Endodermal cell (in vitro differentiated cells): ENCODE data around the gene MAN1A2. TPM values are rescaled to one million over a fixed set of nuclear protein-coding genes. Genes with fewer than 3 reads are reported as not detected.
"Not testable (repeated sequence)": the region's sequence is repeated elsewhere in the genome, so short reads cannot be mapped to it uniquely, and the experiment has no call there.

Experiments used
- DNase-seq: peaks from one replicate; pipeline ENCODE4 v3.0.0-alpha.2; 2017
- H3K27ac ChIP-seq: 2 replicates; pipeline ENCODE4 v1.5.1; 2013; ENCODE audit warnings: mild to moderate bottlenecking, low read depth, low read length, moderate library complexity
- H3K27me3 ChIP-seq: 2 replicates; pipeline ENCODE4 v1.6.1; 2013; ENCODE audit warnings: mild to moderate bottlenecking, low read length, moderate library complexity; ENCODE audit not compliant: insufficient read depth, control insufficient read depth, poor library complexity, severe bottlenecking
- H3K36me3 ChIP-seq: 2 replicates; pipeline ENCODE4 v1.7.0; 2013; ENCODE audit warnings: mild to moderate bottlenecking, low read length, moderate library complexity; ENCODE audit not compliant: control insufficient read depth, insufficient read depth
- H3K4me1 ChIP-seq: one replicate; pipeline ENCODE4 v1.7.0; 2013; ENCODE audit warnings: low read length; ENCODE audit not compliant: control insufficient read depth, insufficient read depth
- H3K4me3 ChIP-seq: 2 replicates; pipeline ENCODE4 v1.5.1; 2013; ENCODE audit warnings: mild to moderate bottlenecking, low read length, moderate library complexity
- H3K9ac ChIP-seq: 2 replicates; pipeline ENCODE4 v1.6.1; 2013; ENCODE audit warnings: mild to moderate bottlenecking, low read length, moderate library complexity; ENCODE audit not compliant: poor library complexity, severe bottlenecking; ENCODE audit errors: extremely low read depth
- H3K9me3 ChIP-seq: 2 replicates; pipeline ENCODE4 v1.6.1; 2013; ENCODE audit warnings: mild to moderate bottlenecking, low read length, moderate library complexity; ENCODE audit not compliant: control insufficient read depth
- H3K27ac Mint-ChIP-seq: 2 replicates; pipeline ENCODE4 v1.8.0; 2020; ENCODE audit warnings: mixed read lengths
- H3K27me3 Mint-ChIP-seq: 2 replicates; pipeline ENCODE4 v1.8.0; 2021; ENCODE audit warnings: mild to moderate bottlenecking, mixed read lengths; ENCODE audit not compliant: insufficient read depth
- H3K36me3 Mint-ChIP-seq: 2 replicates; pipeline ENCODE4 v1.8.0; 2020; ENCODE audit warnings: low read depth, mixed read lengths
- H3K4me1 Mint-ChIP-seq: 2 replicates; pipeline ENCODE4 v1.8.0; 2020; ENCODE audit warnings: mixed read lengths
- H3K4me3 Mint-ChIP-seq: 2 replicates; pipeline ENCODE4 v1.8.0; 2020; ENCODE audit warnings: mild to moderate bottlenecking, moderate library complexity, mixed read lengths
- H3K9me3 Mint-ChIP-seq: 2 replicates; pipeline ENCODE4 v1.8.0; 2020; ENCODE audit warnings: mild to moderate bottlenecking, mixed read lengths
- CTCF ChIP-seq: fragments of 200-600 bp; sonication (generic); conservative IDR thresholded peaks from 2 replicates; pipeline ENCODE4 v1.5.0; 2021; ENCODE audit warnings: antibody characterized with exemption, mild to moderate bottlenecking
- WGBS, 2 experiments: methylation state at CpG; one replicate each; pipeline versions ENCODE4 v1.1.5 to v1.1.7; 2013; ENCODE audit warnings: missing lambda C conversion rate in 2 of 2, mixed read lengths in 1 of 2; ENCODE audit not compliant: insufficient coverage in 1 of 2, insufficient read length in 1 of 2; 5-methylcytosine and 5-hydroxymethylcytosine counted together
- total RNA-seq, 2 donors: library from RNA; stranded (reverse); fragmentation: NEBNext Ultra II Directional in 1 of 2; extraction: Animal tissue kit (Norgen Biotek cat#: 25700) in 1 of 2; gene quantifications; 2 replicates in 1 of 2; 3 replicates in 1 of 2; pipeline ENCODE4 v1.2.1, GENCODE V29; 2021

Gene MAN1A2
- total RNA-seq, 2 donors from 2014 or later: 33.3 to 40.9 TPM

DNA sequence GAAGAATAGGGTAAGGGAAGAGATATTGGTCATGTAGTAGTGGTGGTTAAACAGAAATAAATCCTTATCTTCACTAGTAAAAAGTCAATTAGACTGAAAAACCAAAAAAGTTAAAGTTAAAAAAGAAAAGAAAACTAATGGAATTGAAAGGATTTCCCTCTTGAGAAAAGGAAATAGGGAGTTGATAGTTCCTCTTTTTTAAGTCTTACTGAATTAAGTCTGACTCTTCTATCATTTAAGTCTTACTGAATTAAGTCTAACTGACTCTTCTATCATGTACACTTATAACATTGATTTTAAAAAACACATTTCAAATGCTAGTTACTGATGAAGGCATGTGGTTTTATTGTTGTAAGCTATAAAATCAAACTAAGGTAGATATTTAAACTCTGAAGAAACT is 189.1 kb downstream of the MAN1A2 start:
- no peaks in the 10 kb centered on the region for H3K36me3 ChIP-seq
- no peak for TF ChIP-seq CTCF
- Mint-ChIP-seq H3K36me3 (peaks cover 2% of the 10 kb centered on the region), H3K4me3 (no peak overlapping the region), H3K27ac (no peak overlapping the region), H3K4me1 (no peaks in the 10 kb centered on the region), H3K9me3 (peaks cover 30% of the 10 kb centered on the region), H3K27me3 (peaks cover 20% of the 10 kb centered on the region)
- H3K27me3 ChIP-seq: no peaks in the 10 kb centered on the region
- H3K9me3 ChIP-seq: no peaks in the 10 kb centered on the region
- H3K4me3 ChIP-seq: no peak overlapping the region
- H3K9ac ChIP-seq: no peak overlapping the region
- no peak overlapping the region for H3K27ac ChIP-seq
- no peaks in the 10 kb centered on the region for H3K4me1 ChIP-seq
- no peak for DNase-seq

GRCh38 chr1:117556976-117557375 is 189.7 kb downstream of the MAN1A2 start:
- Mint-ChIP-seq H3K27me3 (peaks cover 20% of the 10 kb centered on the region), H3K4me1 (peaks cover 4% of the 10 kb centered on the region), H3K27ac (no peak overlapping the region), H3K36me3 (peaks cover 2% of the 10 kb centered on the region), H3K9me3 (peaks cover 30% of the 10 kb centered on the region), H3K4me3 (no peak overlapping the region)
- H3K9ac ChIP-seq: no peak overlapping the region
- no peaks in the 10 kb centered on the region for H3K4me1 ChIP-seq
- no peaks in the 10 kb centered on the region for H3K27me3 ChIP-seq
- no peak overlapping the region for H3K27ac ChIP-seq
- TF ChIP-seq CTCF: no peak
- no peak overlapping the region for H3K4me3 ChIP-seq
- no peaks in the 10 kb centered on the region for H3K36me3 ChIP-seq
- no peak for DNase-seq
- no peaks in the 10 kb centered on the region for H3K9me3 ChIP-seq

GRCh38 chr1:117558451-117558850 is 191.2 kb downstream of the MAN1A2 start:
- not testable (repeated sequence) for H3K4me1 ChIP-seq, H3K36me3 ChIP-seq, H3K9ac ChIP-seq, H3K36me3 Mint-ChIP-seq, DNase-seq, H3K4me3 Mint-ChIP-seq, H3K27ac ChIP-seq, H3K4me1 Mint-ChIP-seq, H3K9me3 ChIP-seq, H3K27me3 ChIP-seq, H3K4me3 ChIP-seq, H3K27ac Mint-ChIP-seq
- Mint-ChIP-seq H3K27me3 (peaks cover 31% of the 10 kb centered on the region), H3K9me3 (peaks cover 27% of the 10 kb centered on the region)

GRCh38 chr1:117559139-117559538 is 191.9 kb downstream of the MAN1A2 start:
- no peak overlapping the region for H3K9ac ChIP-seq
- H3K4me1 Mint-ChIP-seq: peaks cover 9% of the 10 kb centered on the region
- H3K4me1 ChIP-seq: no peaks in the 10 kb centered on the region
- no peak overlapping the region for H3K27ac Mint-ChIP-seq
- H3K4me3 Mint-ChIP-seq: no peak overlapping the region
- H3K36me3 ChIP-seq: no peaks in the 10 kb centered on the region
- peaks cover 36% of the 10 kb centered on the region for H3K27me3 Mint-ChIP-seq
- no peak for TF ChIP-seq CTCF
- H3K27me3 ChIP-seq: no peaks in the 10 kb centered on the region
- no peak for DNase-seq
- H3K9me3 Mint-ChIP-seq: peaks cover 27% of the 10 kb centered on the region
- peaks cover 2% of the 10 kb centered on the region for H3K36me3 Mint-ChIP-seq
- no peaks in the 10 kb centered on the region for H3K9me3 ChIP-seq
- WGBS, 2 experiments: 86 to 100% methylated on average over 3 of the region's 3 CpGs
- H3K4me3 ChIP-seq: no peak overlapping the region
- no peak overlapping the region for H3K27ac ChIP-seq
